K562 (cell line): ENCODE data around the gene CUX1.

Experiments used
- CTCF ChIP-seq, 3 experiments: IDR thresholded peaks in 2 of 3; conservative IDR thresholded peaks in 1 of 3; 2 replicates each; pipeline ENCODE4 v1.5.1; 2011 to 2012; ENCODE audit warnings: low read length in 3 of 3, mild to moderate bottlenecking in 3 of 3, control low read depth in 2 of 3, improper control_type of control experiment in 1 of 3, inconsistent platforms in 1 of 3, low read depth in 1 of 3, mixed read lengths in 1 of 3, moderate library complexity in 1 of 3; ENCODE audit not compliant: insufficient read depth in 2 of 3
- FOSL1 ChIP-seq: fragments of 200-800 bp; sonication (Bioruptor generic); conservative IDR thresholded peaks from 2 replicates; pipeline ENCODE4 v1.6.1; 2016; ENCODE audit warnings: missing genetic modification characterization, missing compliant biosample characterization
- JUNB ChIP-seq: fragments of 450-650 bp; formaldehyde crosslinking; conservative IDR thresholded peaks from 2 replicates; pipeline ENCODE4 v1.4.0; 2020; ENCODE audit warnings: mild to moderate bottlenecking
- KDM2B ChIP-seq: fragments of 250-450 bp; sonication (Bioruptor Pico); IDR thresholded peaks from 2 replicates; pipeline ENCODE4 v1.8.0; 2021; ENCODE audit warnings: mild to moderate bottlenecking, moderate library complexity
- MYC ChIP-seq, 2 experiments: fragments of 250-450 bp in 1 of 2; sonication (Bioruptor Pico) in 1 of 2; IDR thresholded peaks; 2 replicates each; pipeline versions ENCODE4 v1.5.1 to v1.6.1; 2012 to 2021; ENCODE audit warnings: low read depth in 2 of 2, borderline replicate concordance in 1 of 2, improper control_type of control experiment in 1 of 2, low read length in 1 of 2, mild to moderate bottlenecking in 1 of 2, moderate library complexity in 1 of 2
- NFIC ChIP-seq: fragments of 450-650 bp; IDR thresholded peaks from 2 replicates; pipeline ENCODE4 v1.6.1; 2017; ENCODE audit warnings: mild to moderate bottlenecking, inconsistent platforms
- NONO ChIP-seq, 2 experiments: fragments of 200-400 bp in 1 of 2; fragments of 450-650 bp in 1 of 2; formaldehyde crosslinking in 1 of 2; IDR thresholded peaks; 2 replicates each; pipeline ENCODE4 v1.6.1; 2017; ENCODE audit warnings: low read depth in 2 of 2, mild to moderate bottlenecking in 2 of 2, moderate library complexity in 2 of 2, low read length in 1 of 2
- NRF1 ChIP-seq, 2 experiments: fragments of 450-650 bp; IDR thresholded peaks in 1 of 2; conservative IDR thresholded peaks in 1 of 2; 2 replicates each; pipeline ENCODE4 v1.6.1; 2014; ENCODE audit warnings: mild to moderate bottlenecking in 2 of 2
- SMAD3 ChIP-seq: fragments of 450-650 bp; formaldehyde crosslinking; conservative IDR thresholded peaks from 2 replicates; pipeline ENCODE4 v1.4.0; 2020; ENCODE audit warnings: mild to moderate bottlenecking
- SPI1 ChIP-seq: IDR thresholded peaks from 2 replicates; pipeline ENCODE4 v1.6.1; 2011; ENCODE audit warnings: low read depth, low read length, control low read depth, borderline replicate concordance
- STAT5A ChIP-seq: IDR thresholded peaks from 2 replicates; pipeline ENCODE4 v1.6.1; 2012; ENCODE audit warnings: low read length, inconsistent platforms, borderline replicate concordance
- YY1 ChIP-seq, 3 experiments: IDR thresholded peaks; 2 replicates each; pipeline ENCODE4 v1.6.1; 2011; ENCODE audit warnings: low read length in 2 of 3, mild to moderate bottlenecking in 2 of 3, moderate library complexity in 2 of 3, borderline replicate concordance in 1 of 3, control low read depth in 1 of 3, low read depth in 1 of 3; ENCODE audit not compliant: insufficient read depth in 3 of 3, insufficient replicate concordance in 2 of 3, control insufficient read depth in 1 of 3, insufficient read length in 1 of 3; ENCODE audit errors: extremely low read depth in 1 of 3
- ZNF143 ChIP-seq: sonication (generic); formaldehyde crosslinking; IDR thresholded peaks from 2 replicates; pipeline ENCODE4 v1.9.0; 2022; ENCODE audit warnings: mild to moderate bottlenecking, missing genetic modification reagents

GRCh38 chr7:102132209-102132752, 314.9 kb downstream of the CUX1 start:
- TF ChIP-seq SPI1, result no peak
- TF ChIP-seq MYC (IDR thresholded peaks at IDR 0.05; ENCODE audit: low read depth, low read length), result no peak
- TF ChIP-seq MYC (CRISPR knock-in tag; IDR thresholded peaks at IDR 0.05; ENCODE audit: borderline replicate concordance, low read depth), result no peak
- no peak for TF ChIP-seq NRF1 (conservative IDR thresholded peaks at IDR 0.05 in 1 of 2, IDR thresholded peaks at IDR 0.05 in 1 of 2)
- no peak for TF ChIP-seq NFIC
- no peak for TF ChIP-seq ZNF143
- no peak for TF ChIP-seq SMAD3 (CRISPR knock-in tag)
- TF ChIP-seq FOSL1 (tag), result no peak
- no peak for TF ChIP-seq KDM2B (CRISPR knock-in tag)
- TF ChIP-seq NONO (IDR thresholded peaks at IDR 0.05; ENCODE audit: low read depth in 2 of 2, low read length in 1 of 2), result no peak
- TF ChIP-seq STAT5A, result no peak
- TF ChIP-seq YY1 (IDR thresholded peaks at IDR 0.05; ENCODE audit: borderline replicate concordance in 1 of 3, control insufficient read depth in 1 of 3, extremely low read depth in 1 of 3, insufficient read depth in 3 of 3, insufficient read length in 1 of 3, insufficient replicate concordance in 2 of 3, low read depth in 1 of 3, low read length in 2 of 3), result no peak
- no peak for TF ChIP-seq CTCF (IDR thresholded peaks at IDR 0.05 in 2 of 3, conservative IDR thresholded peaks at IDR 0.05 in 1 of 3; ENCODE audit: insufficient read depth in 2 of 3, low read depth in 1 of 3, low read length in 3 of 3)
- TF ChIP-seq JUNB (CRISPR knock-in tag), result no peak
